ENCODE results near the gene TGFBI.

Gene TGFBI

DNA sequence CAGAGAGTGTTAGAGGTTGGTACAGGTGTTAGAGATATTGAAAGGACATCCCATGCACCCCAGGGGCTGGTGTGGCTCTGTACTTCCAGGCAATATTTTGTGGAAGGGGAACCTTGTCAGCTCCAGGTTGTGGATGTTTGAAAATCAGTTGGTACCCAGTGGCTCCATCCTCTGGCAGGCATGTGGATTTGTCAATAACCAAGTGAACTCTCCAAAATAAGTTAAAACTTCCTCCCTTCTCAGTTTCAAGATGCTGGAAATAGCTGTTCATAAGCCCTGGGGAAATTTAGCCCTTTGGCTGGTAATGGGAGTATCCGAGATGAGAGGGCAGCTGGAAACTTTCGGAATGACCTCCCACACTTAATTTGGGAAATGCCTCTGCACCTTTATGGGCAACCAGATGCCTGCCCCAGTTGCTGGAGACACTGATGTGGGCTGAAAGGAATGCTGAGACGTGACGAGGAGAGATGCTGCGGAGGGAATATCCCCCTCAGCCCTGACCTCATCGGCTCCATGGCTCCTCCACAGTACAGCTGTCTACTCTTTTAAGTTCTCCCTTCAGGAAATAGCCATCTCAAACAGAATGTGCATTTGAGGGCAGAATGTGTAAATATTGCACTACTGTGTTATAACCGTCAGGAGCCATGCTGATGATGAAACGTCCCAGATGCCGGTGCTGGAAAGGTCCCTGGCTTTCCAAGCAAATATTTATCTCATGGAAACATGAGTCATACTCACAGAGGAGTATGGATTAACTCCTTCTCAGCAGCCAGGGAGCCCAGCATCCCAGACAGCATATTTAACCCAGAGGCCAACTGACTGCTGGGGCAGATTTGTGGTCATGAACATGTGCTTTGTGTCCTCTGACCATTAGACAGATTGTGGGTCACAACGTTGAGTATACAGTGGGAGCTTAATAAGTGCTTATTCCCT is 29.5 kb downstream of the TGFBI start:
- Histone ChIP-seq H3K27ac (peak overlapping the region; percentile 45 to 77), H3K27me3 (no peaks in the 10 kb centered on the region), H3K36me3 (peaks cover 23 to 34% (median 25%) of the 10 kb centered on the region in 3 donors), H3K4me1 (peaks cover 0 to 55% (median 35%) of the 10 kb centered on the region in 4 donors), H3K4me3 (peak overlapping the region in 1 of 2 donors; percentile 16), H3K9me3 (no peaks in the 10 kb centered on the region)
- TF ChIP-seq, protein P1, sequence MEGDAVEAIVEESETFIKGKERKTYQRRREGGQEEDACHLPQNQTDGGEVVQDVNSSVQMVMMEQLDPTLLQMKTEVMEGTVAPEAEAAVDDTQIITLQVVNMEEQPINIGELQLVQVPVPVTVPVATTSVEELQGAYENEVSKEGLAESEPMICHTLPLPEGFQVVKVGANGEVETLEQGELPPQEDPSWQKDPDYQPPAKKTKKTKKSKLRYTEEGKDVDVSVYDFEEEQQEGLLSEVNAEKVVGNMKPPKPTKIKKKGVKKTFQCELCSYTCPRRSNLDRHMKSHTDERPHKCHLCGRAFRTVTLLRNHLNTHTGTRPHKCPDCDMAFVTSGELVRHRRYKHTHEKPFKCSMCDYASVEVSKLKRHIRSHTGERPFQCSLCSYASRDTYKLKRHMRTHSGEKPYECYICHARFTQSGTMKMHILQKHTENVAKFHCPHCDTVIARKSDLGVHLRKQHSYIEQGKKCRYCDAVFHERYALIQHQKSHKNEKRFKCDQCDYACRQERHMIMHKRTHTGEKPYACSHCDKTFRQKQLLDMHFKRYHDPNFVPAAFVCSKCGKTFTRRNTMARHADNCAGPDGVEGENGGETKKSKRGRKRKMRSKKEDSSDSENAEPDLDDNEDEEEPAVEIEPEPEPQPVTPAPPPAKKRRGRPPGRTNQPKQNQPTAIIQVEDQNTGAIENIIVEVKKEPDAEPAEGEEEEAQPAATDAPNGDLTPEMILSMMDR (IDR thresholded peaks at IDR 0.05) = peak; percentile 48 to 54
- intact Hi-C loops (cut with DNase I; ENCODE audit: low total_unique reads) = no loop called here
- peak; percentile 66 to 86 for DNase-seq

DNA sequence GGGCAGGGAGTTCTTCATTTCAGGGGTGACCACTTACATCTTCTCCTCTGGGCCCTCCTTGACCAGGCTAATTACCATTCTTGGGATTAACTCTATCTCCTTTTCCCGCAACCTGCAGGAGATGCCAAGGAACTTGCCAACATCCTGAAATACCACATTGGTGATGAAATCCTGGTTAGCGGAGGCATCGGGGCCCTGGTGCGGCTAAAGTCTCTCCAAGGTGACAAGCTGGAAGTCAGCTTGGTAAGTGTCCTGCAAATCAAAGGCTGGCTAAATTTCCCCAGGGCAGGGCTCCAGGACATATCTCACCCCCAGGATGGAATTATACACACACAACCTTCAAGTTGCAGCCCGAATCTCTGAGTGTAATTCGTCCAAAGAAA is 30.2 kb downstream of the TGFBI start:
- no peaks in the 10 kb centered on the region for H3K9me3 ChIP-seq
- H3K36me3 ChIP-seq = peaks cover 23 to 34% (median 30%) of the 10 kb centered on the region in 3 donors
- H3K4me1 ChIP-seq = peaks cover 0 to 48% (median 29%) of the 10 kb centered on the region in 4 donors
- no peak for DNase-seq
- TF ChIP-seq, protein P1 (IDR thresholded peaks at IDR 0.05) = no peak
- H3K4me3 ChIP-seq = no peak overlapping the region
- intact Hi-C loops (cut with DNase I; ENCODE audit: low total_unique reads) = no loop called here
- peak overlapping the region; percentile 45 to 77 for H3K27ac ChIP-seq
- no peaks in the 10 kb centered on the region for H3K27me3 ChIP-seq

DNA sequence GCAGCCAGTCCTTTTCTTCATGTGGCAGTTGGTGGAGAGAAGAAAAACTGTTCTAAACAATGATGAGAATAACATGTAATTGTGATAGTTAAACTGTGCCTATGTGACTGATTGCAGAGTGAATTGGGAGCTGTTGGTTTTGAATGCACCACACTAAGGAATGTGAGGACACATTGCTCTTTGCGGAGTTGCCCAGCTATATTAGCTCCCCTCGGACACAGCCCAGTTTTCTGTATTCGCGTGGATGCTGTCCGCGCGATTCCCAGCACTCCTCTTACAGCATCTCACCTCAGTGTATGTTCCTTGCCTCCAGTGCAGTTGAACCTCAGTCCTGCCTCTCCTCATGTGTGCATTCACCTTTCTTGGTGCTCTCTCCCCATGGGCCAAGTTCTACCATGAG is 32.2 kb downstream of the TGFBI start:
- DNase-seq = no peak
- no peaks in the 10 kb centered on the region for H3K27me3 ChIP-seq
- no peaks in the 10 kb centered on the region for H3K9me3 ChIP-seq
- intact Hi-C loops (cut with DNase I; ENCODE audit: low total_unique reads) = no loop called here
- no peak overlapping the region for H3K27ac ChIP-seq
- no peak overlapping the region for H3K4me3 ChIP-seq
- peaks cover 23 to 30% (median 29%) of the 10 kb centered on the region in 3 donors for H3K36me3 ChIP-seq
- TF ChIP-seq, protein P1 (IDR thresholded peaks at IDR 0.05) = no peak
- peaks cover 0 to 42% (median 23%) of the 10 kb centered on the region in 4 donors for H3K4me1 ChIP-seq

DNA sequence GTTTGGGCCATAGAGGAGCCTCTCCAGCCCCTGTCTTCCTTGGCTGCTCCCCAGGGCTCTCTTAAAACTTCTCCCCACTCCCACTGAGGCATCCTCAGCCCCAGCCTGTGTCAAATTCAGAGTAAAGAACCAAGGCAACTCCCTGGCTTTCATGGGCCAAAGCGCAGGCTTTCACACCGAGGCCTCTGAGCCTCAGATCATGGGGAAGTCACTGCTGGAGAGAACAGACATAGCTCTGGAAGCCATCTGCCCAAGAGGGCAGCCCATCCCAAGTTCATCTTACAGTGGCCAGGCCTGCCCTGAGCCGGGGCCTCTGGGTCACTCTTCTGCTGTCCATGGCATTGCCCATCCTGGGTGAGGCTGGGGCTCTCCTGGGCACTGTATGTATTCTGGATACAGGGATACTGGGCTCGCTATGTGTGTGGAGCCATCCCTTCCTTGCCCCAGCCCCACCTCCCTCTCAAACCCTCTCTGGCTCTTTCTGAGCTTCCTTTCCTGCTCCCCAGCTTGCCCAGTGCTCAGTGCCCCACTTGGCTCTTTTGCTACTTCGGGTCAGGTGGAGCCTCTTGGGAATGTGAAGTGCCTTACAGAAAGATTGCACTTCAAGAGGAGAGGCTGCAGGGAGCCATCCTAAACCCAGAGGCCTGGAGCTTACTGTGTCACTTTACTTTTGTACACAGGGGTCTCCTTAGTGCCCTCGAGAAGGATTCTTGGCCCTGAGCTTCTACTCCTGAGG is 33.0 kb downstream of the TGFBI start:
- intact Hi-C loops (cut with DNase I; ENCODE audit: low total_unique reads) = loop anchor here (2.0 kb wide), 1 partner anchor 117 kb away; no protein-coding TSS in a partner anchor
- Histone ChIP-seq H3K27me3 (no peaks in the 10 kb centered on the region), H3K9me3 (no peaks in the 10 kb centered on the region), H3K4me3 (no peak overlapping the region), H3K4me1 (peaks cover 0 to 42% (median 20%) of the 10 kb centered on the region in 4 donors), H3K27ac (peak overlapping the region in 1 of 2 donors; percentile 3), H3K36me3 (peaks cover 23 to 30% (median 28%) of the 10 kb centered on the region in 3 donors)
- DNase-seq = no peak
- TF ChIP-seq, protein P1 (IDR thresholded peaks at IDR 0.05) = no peak

DNA sequence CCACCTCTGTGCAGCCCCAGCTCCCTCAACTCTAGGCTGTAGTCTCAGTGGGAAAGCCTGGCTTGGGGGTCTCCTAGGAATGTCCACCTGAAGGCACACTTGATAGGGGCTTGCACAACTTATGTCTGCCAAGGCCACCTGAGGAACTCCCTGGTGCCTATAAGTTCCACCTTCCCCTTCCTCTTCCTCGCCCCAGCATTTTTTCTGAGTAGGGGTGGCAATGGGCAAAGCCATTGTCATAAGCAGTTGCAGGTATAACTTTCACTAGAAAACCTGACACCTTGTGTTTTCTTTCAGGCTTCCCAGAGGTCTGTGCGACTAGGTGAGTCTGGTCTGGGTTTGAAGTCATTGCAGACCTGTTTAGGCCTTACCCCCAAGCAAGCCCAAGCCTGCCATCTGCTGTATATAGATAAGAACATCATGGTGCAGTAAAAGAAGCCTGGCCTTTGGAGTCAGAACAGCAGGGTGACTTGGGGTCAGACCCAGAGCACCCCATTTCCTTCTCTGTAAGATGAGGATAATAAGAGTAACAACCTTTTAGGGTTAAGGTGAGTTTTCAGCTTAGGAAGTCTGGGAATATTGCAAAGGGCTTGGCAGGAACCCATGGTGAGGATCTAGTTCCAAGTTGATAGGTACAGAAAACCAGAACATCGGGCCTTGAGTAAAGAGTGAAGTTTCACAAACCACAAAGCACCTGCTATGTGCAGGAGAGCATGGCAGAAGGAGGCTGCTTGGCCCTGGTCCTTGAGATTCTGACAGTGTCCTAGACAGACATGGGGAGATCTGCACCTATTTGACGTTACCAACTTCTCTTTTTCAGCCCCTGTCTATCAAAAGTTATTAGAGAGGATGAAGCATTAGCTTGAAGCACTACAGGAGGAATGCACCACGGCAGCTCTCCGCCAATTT is 33.8 kb downstream of the TGFBI start:
- no peak for DNase-seq
- intact Hi-C loops (cut with DNase I; ENCODE audit: low total_unique reads) = loop anchor here (2.0 kb wide), 1 partner anchor 118 kb away; no protein-coding TSS in a partner anchor
- peaks cover 23 to 30% (median 28%) of the 10 kb centered on the region in 3 donors for H3K36me3 ChIP-seq

More for the DNA sequence above, 33.8 kb downstream of the TGFBI start:
- Histone ChIP-seq H3K4me3 (no peak overlapping the region), H3K27ac (no peak overlapping the region), H3K9me3 (no peaks in the 10 kb centered on the region), H3K27me3 (no peaks in the 10 kb centered on the region), H3K4me1 (peaks cover 0 to 35% (median 14%) of the 10 kb centered on the region in 4 donors)
- TF ChIP-seq, protein P1 (IDR thresholded peaks at IDR 0.05) = peak; percentile 46 to 47
